IMR-90 (cell line): ENCODE results near the gene RSPH9. TPM values are rescaled to one million over a fixed set of nuclear protein-coding genes. Genes with fewer than 3 reads are reported as not detected.

Experiments used
- ATAC-seq: fragments of 200-7000 bp; cut with Tn5 transposase; 2 replicates; pipeline ENCODE4 v1.9.1; 2020; ENCODE audit warnings: low read depth, mild to moderate bottlenecking, moderate library complexity
- BruUV-seq: library from RNA; stranded (reverse); fragments of 400-500 nt; replicated peaks from 2 replicates; lab custom pipeline; 2021; lab: Mats Ljungman, UMichigan
- CTCF ChIA-PET: fragments of 300-600 bp; formaldehyde crosslinking; extraction: SDS; loops from one replicate; lab custom pipeline; 2021; ENCODE audit warnings: antibody characterized with exemption; lab: Yijun Ruan, JAX
- POLR2A ChIA-PET: fragments of 300-600 bp; sonication (Branson Sonifier 250); formaldehyde crosslinking; loops from one replicate; lab custom pipeline; 2022; ENCODE audit warnings: antibody characterized with exemption; ENCODE audit not compliant: unreplicated experiment; lab: Charles Lee
- DNase-seq: peaks from one replicate; pipeline ENCODE4 v3.0.0; 2013
- H2AFZ ChIP-seq: replicated peaks from 2 replicates; pipeline ENCODE3; 2013; ENCODE audit warnings: low read length, mild to moderate bottlenecking; ENCODE audit not compliant: poor library complexity
- H2AK5ac ChIP-seq: 2 replicates; pipeline ENCODE4 v1.6.1; 2013; ENCODE audit warnings: low read depth, low read length, inconsistent platforms
- H2AK9ac ChIP-seq: replicated peaks from 2 replicates; pipeline ENCODE3; 2013; ENCODE audit warnings: mild to moderate bottlenecking, low read depth, low read length, moderate library complexity; ENCODE audit not compliant: poor library complexity
- H2BK120ac ChIP-seq: 2 replicates; pipeline ENCODE4 v1.6.1; 2013; ENCODE audit warnings: low read depth, low read length, inconsistent platforms
- H2BK15ac ChIP-seq: 3 replicates; pipeline ENCODE4 v1.6.1; 2013; ENCODE audit warnings: low read depth, low read length, inconsistent platforms
- H2BK20ac ChIP-seq: 2 replicates; pipeline ENCODE4 v1.6.1; 2013; ENCODE audit warnings: low read depth, mild to moderate bottlenecking, inconsistent platforms, low read length, moderate library complexity
- H2BK5ac ChIP-seq: 2 replicates; pipeline ENCODE4 v1.6.1; 2013; ENCODE audit warnings: mild to moderate bottlenecking, low read depth, low read length, inconsistent platforms; ENCODE audit not compliant: poor library complexity, severe bottlenecking
- H3K14ac ChIP-seq: replicated peaks from 2 replicates; pipeline ENCODE4 v1.6.1; 2013; ENCODE audit warnings: low read depth, low read length, inconsistent platforms
- H3K18ac ChIP-seq: 2 replicates; pipeline ENCODE4 v1.6.1; 2013; ENCODE audit warnings: low read depth, low read length, control low read depth
- H3K23ac ChIP-seq: 2 replicates; pipeline ENCODE4 v1.6.1; 2013; ENCODE audit warnings: low read depth, low read length, inconsistent platforms
- H3K27ac ChIP-seq: 2 replicates; pipeline ENCODE4 v1.5.1; 2013; ENCODE audit warnings: mild to moderate bottlenecking, control low read depth, low read length; ENCODE audit not compliant: insufficient read depth
- H3K27me3 ChIP-seq: 2 replicates; pipeline ENCODE4 v1.6.1; 2013; ENCODE audit warnings: low read length; ENCODE audit not compliant: control insufficient read depth, insufficient read depth
- H3K36me3 ChIP-seq: 2 replicates; pipeline ENCODE4 v1.6.1; 2013; ENCODE audit warnings: low read length, mixed read lengths; ENCODE audit not compliant: control insufficient read depth, insufficient read depth
- H3K4ac ChIP-seq: 2 replicates; pipeline ENCODE4 v1.6.1; 2013; ENCODE audit warnings: low read depth, low read length, inconsistent platforms
- H3K4me1 ChIP-seq: 2 replicates; pipeline ENCODE4 v1.6.1; 2013; ENCODE audit warnings: low read length, mixed read lengths; ENCODE audit not compliant: control insufficient read depth, insufficient read depth
- H3K4me2 ChIP-seq: 2 replicates; pipeline ENCODE4 v1.6.1; 2013; ENCODE audit warnings: low read depth, mild to moderate bottlenecking, control low read depth, low read length, moderate library complexity
- H3K4me3 ChIP-seq: 2 replicates; pipeline ENCODE4 v1.5.1; 2013; ENCODE audit warnings: low read depth, mild to moderate bottlenecking, control low read depth, low read length, moderate library complexity; ENCODE audit not compliant: insufficient read depth
- H3K56ac ChIP-seq: 2 replicates; pipeline ENCODE4 v1.6.1; 2013; ENCODE audit warnings: low read length, inconsistent platforms; ENCODE audit not compliant: insufficient read depth; ENCODE audit errors: extremely low read depth
- H3K79me1 ChIP-seq, 2 experiments: 2 replicates each; pipeline ENCODE4 v1.6.1; 2013; ENCODE audit warnings: low read length in 2 of 2, inconsistent platforms in 1 of 2, low read depth in 1 of 2
- H3K9ac ChIP-seq: 2 replicates; pipeline ENCODE4 v1.6.1; 2013; ENCODE audit warnings: low read depth, low read length, control low read depth
- H3K9me1 ChIP-seq: 2 replicates; pipeline ENCODE4 v1.6.1; 2013; ENCODE audit warnings: low read length, inconsistent platforms; ENCODE audit not compliant: insufficient read depth
- H3K9me3 ChIP-seq: 2 replicates; pipeline ENCODE4 v1.6.1; 2013; ENCODE audit warnings: low read length; ENCODE audit not compliant: control insufficient read depth, insufficient read depth
- H4K20me1 ChIP-seq: 2 replicates; pipeline ENCODE4 v1.6.1; 2013; ENCODE audit warnings: low read length, inconsistent platforms; ENCODE audit not compliant: insufficient read depth
- H4K5ac ChIP-seq: 2 replicates; pipeline ENCODE4 v1.6.1; 2013; ENCODE audit warnings: mild to moderate bottlenecking, low read depth, low read length, control low read depth
- H4K8ac ChIP-seq, 2 experiments: 2 replicates each; pipeline ENCODE4 v1.6.1; 2013; ENCODE audit warnings: low read depth in 2 of 2, low read length in 2 of 2, control low read depth in 1 of 2, inconsistent platforms in 1 of 2
- H4K91ac ChIP-seq: 2 replicates; pipeline ENCODE4 v1.6.1; 2013; ENCODE audit warnings: low read depth, low read length, inconsistent platforms; ENCODE audit not compliant: insufficient read depth
- CHD1 ChIP-seq: IDR thresholded peaks from 2 replicates; pipeline ENCODE4 v1.6.1; 2012; ENCODE audit warnings: low read depth, low read length, improper control_type of control experiment
- FOS ChIP-seq: fragments of 150-350 bp; IDR thresholded peaks from 2 replicates; pipeline ENCODE4 v1.6.1; 2016; ENCODE audit warnings: low read depth, low read length
- MAFK ChIP-seq: IDR thresholded peaks from 2 replicates; pipeline ENCODE4 v1.6.1; 2012; ENCODE audit warnings: low read depth, low read length, improper control_type of control experiment
- MAZ ChIP-seq: IDR thresholded peaks from 2 replicates; pipeline ENCODE4 v1.6.1; 2012; ENCODE audit warnings: low read depth, mild to moderate bottlenecking, low read length, improper control_type of control experiment, moderate library complexity, borderline replicate concordance
- MXI1 ChIP-seq: IDR thresholded peaks from 2 replicates; pipeline ENCODE4 v1.6.1; 2012; ENCODE audit warnings: low read depth, mild to moderate bottlenecking, low read length, moderate library complexity, borderline replicate concordance
- NFE2L2 ChIP-seq: fragments of 150-350 bp; IDR thresholded peaks from 2 replicates; pipeline ENCODE4 v1.6.1; 2016; ENCODE audit warnings: low read depth, mild to moderate bottlenecking, low read length
- RAD21 ChIP-seq: IDR thresholded peaks from 2 replicates; pipeline ENCODE4 v1.6.1; 2012; ENCODE audit warnings: low read length, improper control_type of control experiment
- RCOR1 ChIP-seq: IDR thresholded peaks from 2 replicates; pipeline ENCODE4 v1.6.1; 2012; ENCODE audit warnings: mild to moderate bottlenecking, low read length, improper control_type of control experiment; ENCODE audit not compliant: insufficient replicate concordance
- RFX5 ChIP-seq: IDR thresholded peaks from 2 replicates; pipeline ENCODE4 v1.8.0; 2012; ENCODE audit warnings: low read depth, mild to moderate bottlenecking, low read length, moderate library complexity
- WGBS, 2 experiments: methylation state at CpG; one replicate each; pipeline versions ENCODE4 v1.1.5 to v1.1.7; 2013; ENCODE audit warnings: missing lambda C conversion rate in 2 of 2; ENCODE audit not compliant: insufficient read length in 1 of 2; ENCODE audit errors: extremely low coverage in 2 of 2; 5-methylcytosine and 5-hydroxymethylcytosine counted together
- dilution Hi-C: fragments of 300-500 bp; cut with HindIII; formaldehyde crosslinking; loops from one replicate; pipeline ENCODE4 v1.14.3; 2018; ENCODE audit warnings: low sequenced_read_pairs; ENCODE audit not compliant: unreplicated experiment
- in situ Hi-C: fragments of 300-500 bp; cut with MboI; formaldehyde crosslinking; loops from 3 replicates; pipeline ENCODE4 v1.14.3; 2019; ENCODE audit warnings: low sequenced_read_pairs, inconsistent platforms, mixed read lengths
- intact Hi-C: fragments of 100-400 bp; cut with micrococcal nuclease; formaldehyde crosslinking; loops from 2 replicates; pipeline ENCODE4 v1.10.0; 2022
- polyA plus RNA-seq, 3 experiments: library from polyadenylated mRNA; depleted of rRNA; stranded (reverse); fragments of >200 nt; gene quantifications; 2 replicates each; pipeline ENCODE4 v1.2.3, GENCODE V29; 2012; ENCODE audit warnings: low replicate concordance in 1 of 3
- total RNA-seq: library from RNA; depleted of rRNA; stranded (reverse); fragments of >200 nt; gene quantifications from 2 replicates; pipeline ENCODE4 v1.2.3, GENCODE V29; 2012
- TF ChIP-seq, protein P1 (sequence below): conservative IDR thresholded peaks from 2 replicates; pipeline ENCODE4 v1.5.1; 2012; ENCODE audit warnings: mild to moderate bottlenecking, low read depth, low read length, improper control_type of control experiment
- TF ChIP-seq, protein P2 (sequence below): fragments of 150-350 bp; IDR thresholded peaks from 2 replicates; pipeline ENCODE4 v1.6.1; 2016; ENCODE audit warnings: low read depth, mild to moderate bottlenecking, low read length, moderate library complexity, borderline replicate concordance

The RSPH9 gene
- total and polyA plus RNA-seq, 2 of the 4 experiments (the other 2 are of a cell fraction), result 0.18 to 0.21 TPM

DNA sequence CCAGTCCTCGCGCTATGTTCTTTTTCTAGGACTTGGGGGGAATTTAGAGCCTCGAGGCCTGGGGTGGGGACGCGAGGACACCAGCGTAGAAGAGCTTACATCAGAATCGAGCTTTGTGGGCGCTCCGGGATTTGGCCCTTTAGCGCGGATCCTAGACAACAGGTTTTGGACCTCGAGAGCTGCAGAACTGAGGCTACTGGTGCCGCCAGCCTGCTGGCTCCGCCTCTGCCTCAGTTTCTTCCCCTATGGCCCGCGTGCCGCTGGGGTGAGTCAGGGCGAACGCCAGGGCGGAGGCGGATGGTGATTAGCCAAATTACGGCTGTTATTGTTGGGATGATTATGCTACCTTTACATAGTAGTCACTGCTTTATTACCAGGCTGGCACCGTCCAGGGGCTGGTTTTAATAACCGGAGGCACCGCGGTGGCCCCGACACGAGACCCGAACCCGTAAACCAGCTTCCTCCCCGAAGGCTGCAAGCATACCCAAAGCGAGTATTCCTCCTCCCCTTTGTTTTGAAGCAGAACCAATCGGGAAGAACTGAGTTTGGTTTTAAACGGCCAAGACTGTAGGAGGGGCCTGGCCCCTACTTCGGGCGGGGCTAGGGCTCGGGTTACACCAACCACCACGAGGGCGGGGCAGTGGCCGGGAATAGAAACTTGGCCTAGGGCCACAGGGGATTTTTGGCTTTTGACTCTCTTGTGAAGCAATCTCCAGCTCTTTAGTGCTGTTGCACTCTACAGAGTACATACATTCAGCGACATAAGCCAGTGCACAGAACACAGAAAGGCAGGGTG lies 15.1 kb upstream of the RSPH9 start (continued):
- TF ChIP-seq RAD21 (no peak), FOS (0 out of 2 replicates have a peak, but pooled peaks have one; percentile 6)

DNA sequence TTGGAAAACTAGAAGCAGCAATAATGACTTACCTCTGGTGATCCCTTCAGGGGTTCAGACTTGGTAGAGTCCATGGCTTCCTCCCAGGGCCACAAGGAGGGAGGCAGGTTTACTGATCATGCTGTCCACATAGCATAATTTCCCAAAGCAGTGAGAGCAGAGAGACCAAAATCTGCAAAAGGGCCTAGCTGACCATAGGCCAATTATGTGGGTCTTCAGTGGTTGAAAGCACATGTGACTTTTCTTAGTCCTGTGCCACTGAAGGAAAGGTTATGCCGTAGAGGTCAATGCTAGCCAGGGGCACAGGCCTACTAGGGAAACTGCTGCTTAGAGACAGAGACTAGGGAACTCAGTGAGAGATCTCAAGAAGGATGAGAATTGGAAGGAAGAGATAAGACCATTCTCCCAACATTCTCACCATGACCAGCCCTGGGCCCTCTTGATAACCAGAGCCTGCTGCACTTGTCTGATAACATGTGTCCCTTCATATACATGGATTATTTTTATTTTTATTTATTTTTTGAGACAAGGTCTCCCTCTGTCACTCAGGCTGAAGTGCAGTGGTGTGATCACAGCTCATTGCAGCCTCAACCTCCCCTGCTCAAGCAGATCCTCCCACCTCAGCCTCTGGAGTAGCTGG lies 13.7 kb upstream of the RSPH9 start:
- Histone ChIP-seq H3K4me2 (no peak overlapping the region), H4K20me1 (no peaks in the 10 kb centered on the region), H3K23ac (peak overlapping the region; percentile 19; the same call in 1 of the 2 replicates), H2AK5ac (peak overlapping the region; percentile 79), H3K9me1 (peaks cover 12% of the 10 kb centered on the region), H2BK15ac (peak overlapping the region; percentile 53; the same call in 1 of the 3 replicates), H3K79me1 (peaks cover 16 to 36% of the 10 kb centered on the region in 2 experiments), H2AK9ac (peak overlapping the region; percentile 7), H2BK5ac (peak overlapping the region; percentile 11), H4K91ac (0 out of 2 replicates have a peak overlapping the region, but pooled peaks have one; percentile 55), H3K14ac (peak overlapping the region; percentile 53; the same call in 1 of the 2 replicates), H3K27me3 (no peaks in the 10 kb centered on the region), H3K9me3 (no peaks in the 10 kb centered on the region), H3K27ac (peak overlapping the region; percentile 28; the same call in 1 of the 2 replicates), H4K5ac (no peak overlapping the region; the same call in 1 of the 2 replicates), H3K9ac (no peak overlapping the region), H2BK20ac (no peak overlapping the region), H3K18ac (no peak overlapping the region), H2BK120ac (peak overlapping the region; percentile 12; the same call in 1 of the 2 replicates), H2AFZ (no peak overlapping the region), H3K4ac (peak overlapping the region; percentile 24), H3K4me3 (no peak overlapping the region), H3K36me3 (peaks cover 3% of the 10 kb centered on the region; the same call in 1 of the 2 replicates), H4K8ac (peak overlapping the region in 1 of 2 experiments; percentile 59; a peak in 2 of 4 replicates), H3K56ac (no peak overlapping the region), H3K4me1 (peaks cover 12% of the 10 kb centered on the region)
- in situ Hi-C loops, result no loop called here
- ChIA-PET POLR2A (no interaction called here), CTCF (no interaction called here)
- no peak for ATAC-seq
- BruUV-seq, result no TSS peak
- dilution Hi-C loops, result no loop called here
- no CpG with 5 or more reads among the region's 1 CpG for WGBS, 2 experiments
- intact Hi-C loops, result no loop called here
- DNase-seq, result no peak
- TF ChIP-seq MAFK (no peak), CHD1 (no peak), MXI1 (no peak), RFX5 (no peak), RCOR1 (no peak), FOS (no peak), RAD21 (no peak), NFE2L2 (no peak), MAZ (no peak)
- TF ChIP-seq, protein P1, sequence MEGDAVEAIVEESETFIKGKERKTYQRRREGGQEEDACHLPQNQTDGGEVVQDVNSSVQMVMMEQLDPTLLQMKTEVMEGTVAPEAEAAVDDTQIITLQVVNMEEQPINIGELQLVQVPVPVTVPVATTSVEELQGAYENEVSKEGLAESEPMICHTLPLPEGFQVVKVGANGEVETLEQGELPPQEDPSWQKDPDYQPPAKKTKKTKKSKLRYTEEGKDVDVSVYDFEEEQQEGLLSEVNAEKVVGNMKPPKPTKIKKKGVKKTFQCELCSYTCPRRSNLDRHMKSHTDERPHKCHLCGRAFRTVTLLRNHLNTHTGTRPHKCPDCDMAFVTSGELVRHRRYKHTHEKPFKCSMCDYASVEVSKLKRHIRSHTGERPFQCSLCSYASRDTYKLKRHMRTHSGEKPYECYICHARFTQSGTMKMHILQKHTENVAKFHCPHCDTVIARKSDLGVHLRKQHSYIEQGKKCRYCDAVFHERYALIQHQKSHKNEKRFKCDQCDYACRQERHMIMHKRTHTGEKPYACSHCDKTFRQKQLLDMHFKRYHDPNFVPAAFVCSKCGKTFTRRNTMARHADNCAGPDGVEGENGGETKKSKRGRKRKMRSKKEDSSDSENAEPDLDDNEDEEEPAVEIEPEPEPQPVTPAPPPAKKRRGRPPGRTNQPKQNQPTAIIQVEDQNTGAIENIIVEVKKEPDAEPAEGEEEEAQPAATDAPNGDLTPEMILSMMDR, result no peak
- TF ChIP-seq, protein P2, sequence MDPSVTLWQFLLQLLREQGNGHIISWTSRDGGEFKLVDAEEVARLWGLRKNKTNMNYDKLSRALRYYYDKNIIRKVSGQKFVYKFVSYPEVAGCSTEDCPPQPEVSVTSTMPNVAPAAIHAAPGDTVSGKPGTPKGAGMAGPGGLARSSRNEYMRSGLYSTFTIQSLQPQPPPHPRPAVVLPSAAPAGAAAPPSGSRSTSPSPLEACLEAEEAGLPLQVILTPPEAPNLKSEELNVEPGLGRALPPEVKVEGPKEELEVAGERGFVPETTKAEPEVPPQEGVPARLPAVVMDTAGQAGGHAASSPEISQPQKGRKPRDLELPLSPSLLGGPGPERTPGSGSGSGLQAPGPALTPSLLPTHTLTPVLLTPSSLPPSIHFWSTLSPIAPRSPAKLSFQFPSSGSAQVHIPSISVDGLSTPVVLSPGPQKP, result no peak
